HepG2 (cell line): ENCODE data around the gene UBE2R2. TPM values are rescaled to one million over a fixed set of nuclear protein-coding genes. Genes with fewer than 3 reads are reported as not detected.

ENCODE experiments used
- ATAC-seq: fragments of 200-7000 bp; cut with Tn5 transposase; 3 replicates; pipeline ENCODE4 v1.9.1; 2020; ENCODE audit warnings: mild to moderate bottlenecking, moderate library complexity
- BruUV-seq: library from RNA; stranded (reverse); fragments of 400-500 nt; replicated peaks from 2 replicates; lab custom pipeline; 2021; lab: Mats Ljungman, UMichigan
- CTCF ChIA-PET: fragments of 300-600 bp; formaldehyde crosslinking; extraction: SDS; loops from one replicate; lab custom pipeline; 2021; ENCODE audit warnings: low total read pairs, inconsistent platforms, low intra/inter-chr PET ratio; lab: Yijun Ruan, JAX
- POLR2A ChIA-PET: fragments of 350-600 bp; sonication (Branson Sonifier 250); formaldehyde crosslinking; loops from one replicate; lab custom pipeline; 2020; ENCODE audit warnings: antibody characterized with exemption, inconsistent platforms; lab: Yijun Ruan, JAX
- DNase-seq: peaks from one replicate; pipeline ENCODE4 v3.0.0-alpha.2; 2015; ENCODE audit warnings: low spot score
- FAIRE-seq: peaks from 3 replicates; lab custom pipeline; 2011; peaks lifted over from hg19 to GRCh38; lab: Jason Lieb, UNC
- H2AFZ ChIP-seq: one replicate; pipeline ENCODE4 v1.6.1; 2011; ENCODE audit warnings: low read length, inconsistent platforms
- H3K27ac ChIP-seq: fragments of 300-600 bp; 3 replicates; pipeline ENCODE4 v1.8.0; 2011; ENCODE audit warnings: mixed run types, mild to moderate bottlenecking, mixed read lengths, low read length, inconsistent platforms; ENCODE audit not compliant: insufficient read depth; ENCODE audit errors: extremely low read length
- H3K27me3 ChIP-seq, 2 experiments: fragments of 200-600 bp in 1 of 2; 2 replicates in 1 of 2; 3 replicates in 1 of 2; pipeline versions ENCODE4 v1.6.0 to v1.8.0; 2011; ENCODE audit warnings: low read length in 2 of 2, mild to moderate bottlenecking in 2 of 2, moderate library complexity in 2 of 2, inconsistent platforms in 1 of 2; ENCODE audit not compliant: insufficient read depth in 2 of 2, control insufficient read depth in 1 of 2
- H3K36me3 ChIP-seq, 2 experiments: fragments of 200-600 bp in 1 of 2; replicated peaks in 1 of 2; 2 replicates in 1 of 2; 3 replicates in 1 of 2; pipeline versions ENCODE4 v1.5.1 to v1.8.0; 2011; ENCODE audit warnings: low read length in 2 of 2, inconsistent platforms in 1 of 2; ENCODE audit not compliant: insufficient read depth in 2 of 2, control insufficient read depth in 1 of 2
- H3K4me1 ChIP-seq: 2 replicates; pipeline ENCODE4 v1.5.1; 2012; ENCODE audit warnings: low read length, inconsistent platforms; ENCODE audit not compliant: insufficient read depth
- H3K4me2 ChIP-seq: 2 replicates; pipeline ENCODE4 v1.6.0; 2011; ENCODE audit warnings: low read depth, low read length, inconsistent platforms
- H3K4me3 ChIP-seq, 3 experiments: fragments of 200-600 bp in 1 of 3; sonication (generic), shearing (Covaris generic) in 1 of 3; replicated peaks in 1 of 3; 2 replicates each; pipeline ENCODE4 v1.5.1; 2011 to 2016; ENCODE audit warnings: low read length in 3 of 3, inconsistent platforms in 2 of 3, low read depth in 2 of 3, mild to moderate bottlenecking in 2 of 3, control low read depth in 1 of 3, mixed read lengths in 1 of 3; ENCODE audit not compliant: insufficient read depth in 1 of 3
- H3K79me2 ChIP-seq: one replicate; pipeline ENCODE4 v1.6.1; 2011; ENCODE audit warnings: low read length, inconsistent platforms; ENCODE audit not compliant: insufficient read depth
- H3K9ac ChIP-seq: 2 replicates; pipeline ENCODE4 v1.6.0; 2011; ENCODE audit warnings: mild to moderate bottlenecking, low read depth, low read length, inconsistent platforms; ENCODE audit not compliant: insufficient read depth
- H3K9me3 ChIP-seq: 2 replicates; pipeline ENCODE4 v1.5.1; 2012; ENCODE audit warnings: mild to moderate bottlenecking, low read length
- H4K20me1 ChIP-seq: 2 replicates; pipeline ENCODE4 v1.6.0; 2011; ENCODE audit warnings: inconsistent platforms, mild to moderate bottlenecking, low read length, moderate library complexity; ENCODE audit not compliant: insufficient read depth
- ELF3 ChIP-seq: IDR thresholded peaks from 2 replicates; pipeline ENCODE4 v1.6.1; 2016; ENCODE audit warnings: missing genetic modification reagents, missing compliant biosample characterization
- GATAD2A ChIP-seq: IDR thresholded peaks from 2 replicates; pipeline ENCODE4 v1.6.1; 2016
- RBAK ChIP-seq: sonication (generic); formaldehyde crosslinking; IDR thresholded peaks from 2 replicates; pipeline ENCODE4 v1.5.1; 2020; ENCODE audit warnings: mild to moderate bottlenecking, missing genetic modification reagents
- TGIF2 ChIP-seq: IDR thresholded peaks from 2 replicates; pipeline ENCODE4 v1.6.1; 2016; ENCODE audit warnings: control low read depth, missing compliant biosample characterization
- TRIM22 ChIP-seq: fragments of 450-650 bp; IDR thresholded peaks from 2 replicates; pipeline ENCODE4 v1.6.1; 2017
- USF2 ChIP-seq, 2 experiments: sonication (generic) in 1 of 2; formaldehyde crosslinking in 1 of 2; IDR thresholded peaks; 2 replicates each; pipeline versions ENCODE4 v1.5.1 to v1.6.1; 2011 to 2020; ENCODE audit warnings: borderline replicate concordance in 1 of 2, low read depth in 1 of 2, low read length in 1 of 2, mild to moderate bottlenecking in 1 of 2, missing genetic modification reagents in 1 of 2, moderate library complexity in 1 of 2
- ZFP1 ChIP-seq: IDR thresholded peaks from 2 replicates; pipeline ENCODE4 v1.6.1; 2016
- ZFP36L2 ChIP-seq: sonication (generic); formaldehyde crosslinking; IDR thresholded peaks from 2 replicates; pipeline ENCODE4 v1.4.0; 2020; ENCODE audit warnings: missing genetic modification reagents
- ZKSCAN1 ChIP-seq: fragments of 150-350 bp; IDR thresholded peaks from 2 replicates; pipeline ENCODE4 v1.6.1; 2014; ENCODE audit warnings: low read length
- ZNF34 ChIP-seq: sonication (generic); formaldehyde crosslinking; IDR thresholded peaks from 2 replicates; pipeline ENCODE4 v1.4.0; 2020; ENCODE audit warnings: mild to moderate bottlenecking, missing genetic modification reagents, borderline replicate concordance
- ZNF547 ChIP-seq: sonication (generic); formaldehyde crosslinking; IDR thresholded peaks from 2 replicates; pipeline ENCODE4 v1.5.1; 2020; ENCODE audit warnings: mild to moderate bottlenecking, missing genetic modification reagents
- ZNF678 ChIP-seq: sonication (generic); formaldehyde crosslinking; IDR thresholded peaks from 2 replicates; pipeline ENCODE4 v1.4.0; 2020; ENCODE audit warnings: mild to moderate bottlenecking, missing genetic modification reagents
- ZNF816 ChIP-seq: sonication (generic); formaldehyde crosslinking; IDR thresholded peaks from 2 replicates; pipeline ENCODE4 v1.8.0; 2022; ENCODE audit warnings: missing genetic modification reagents, mild to moderate bottlenecking, borderline replicate concordance
- WGBS: methylation state at CpG from one replicate; pipeline ENCODE4 v1.1.6; 2017; ENCODE audit warnings: low lambda C conversion rate; 5-methylcytosine and 5-hydroxymethylcytosine counted together
- in situ Hi-C: cut with HindIII; loops from 2 replicates; pipeline ENCODE4 v1.10.0; 2017; ENCODE audit warnings: low pct_unique_long_range_greater_than_20kb; ENCODE audit not compliant: extremely low pct_ligation_motif_present
- intact Hi-C: fragments of 100-400 bp; cut with micrococcal nuclease; formaldehyde crosslinking; loops from one replicate; pipeline ENCODE4 v1.10.0; 2022; ENCODE audit not compliant: unreplicated experiment
- polyA plus RNA-seq, 8 experiments: library from polyadenylated mRNA; depleted of rRNA in 3 of 8; stranded (reverse) in 7 of 8; unstranded in 1 of 8; fragments of >200 nt; fragmentation: Illumina TruSeq in 4 of 8; extraction: Trizol in 4 of 8; gene quantifications; 2 replicates each; pipeline versions ENCODE4 v1.2.1 to v1.2.3, GENCODE V29; 2011 to 2016; ENCODE audit warnings: low read depth in 4 of 8, missing spikeins in 1 of 8, mixed read lengths in 1 of 8; ENCODE audit not compliant: insufficient read depth in 1 of 8
- total RNA-seq, 5 experiments: library from RNA; depleted of rRNA; stranded (reverse); fragments of >200 nt; fragmentation: Illumina TruSeq; extraction: Trizol; gene quantifications; 2 replicates each; pipeline ENCODE4 v1.2.3, GENCODE V29; 2016; ENCODE audit warnings: low read depth in 1 of 5
- TF ChIP-seq, protein P1 (sequence below): sonication (generic); formaldehyde crosslinking; IDR thresholded peaks from 2 replicates; pipeline ENCODE4 v1.5.1; 2020; ENCODE audit warnings: missing genetic modification reagents, mild to moderate bottlenecking, borderline replicate concordance
- TF ChIP-seq, protein P2 (sequence below): IDR thresholded peaks from 2 replicates; pipeline ENCODE4 v1.6.1; 2012; ENCODE audit warnings: low read depth, low read length, improper control_type of control experiment
- TF ChIP-seq, protein P3 (sequence below): conservative IDR thresholded peaks from 2 replicates; pipeline ENCODE4 v1.6.1; 2018; ENCODE audit warnings: missing genetic modification reagents
- TF ChIP-seq, protein P4 (sequence below): sonication (generic); formaldehyde crosslinking; IDR thresholded peaks from 2 replicates; pipeline ENCODE4 v1.4.0; 2020; ENCODE audit warnings: missing genetic modification reagents, mild to moderate bottlenecking, borderline replicate concordance

UBE2R2 gene
- total and polyA plus RNA-seq, 2 of the 13 experiments (the other 11 are each of a cell fraction or from before 2014, with no cell fraction given) = 14.8 to 20.9 TPM

DNA sequence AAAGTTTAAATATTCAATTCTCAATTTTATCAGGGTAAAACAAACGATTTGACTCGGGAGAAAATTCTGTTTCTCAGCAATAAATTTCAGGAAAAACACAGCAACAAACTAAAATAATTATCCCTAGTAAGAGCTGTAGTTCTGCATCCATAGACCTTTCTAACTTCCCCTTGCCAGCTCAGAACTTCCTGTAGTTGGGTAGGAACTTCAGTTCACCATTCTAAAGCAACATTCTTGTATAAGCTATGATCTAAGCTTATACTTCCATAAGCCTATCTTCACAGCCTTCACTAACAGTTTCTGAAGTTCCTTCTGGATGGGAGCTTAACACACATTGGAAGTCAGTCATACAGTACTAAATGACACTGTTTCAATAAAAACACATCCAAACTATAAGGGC lies 135.1 kb downstream of the UBE2R2 start:
- no TSS peak for BruUV-seq
- H3K36me3 ChIP-seq = peaks cover 12 to 50% of the 10 kb centered on the region in 2 experiments
- no peaks in the 10 kb centered on the region for H3K79me2 ChIP-seq
- POLR2A ChIA-PET = no interaction called here
- intact Hi-C loops (no loop called here), in situ Hi-C loops (no loop called here)
- CTCF ChIA-PET = no interaction called here
- ATAC-seq (no peak), DNase-seq (no peak), FAIRE-seq (no peak)
- no peak overlapping the region for H3K27ac ChIP-seq
- no peaks in the 10 kb centered on the region for H3K27me3 ChIP-seq
- 91% methylated on average over 2 of the region's 2 CpGs for WGBS
- no peak overlapping the region for H2AFZ ChIP-seq
- no peaks in the 10 kb centered on the region for H3K9me3 ChIP-seq
- H3K4me1 ChIP-seq = no peaks in the 10 kb centered on the region
- no peak overlapping the region for H3K9ac ChIP-seq
- H3K4me3 ChIP-seq = no peak overlapping the region
- no peak overlapping the region for H3K4me2 ChIP-seq
- no peaks in the 10 kb centered on the region for H4K20me1 ChIP-seq
- TF ChIP-seq ZNF678 (CRISPR knock-in tag) (no peak), TGIF2 (CRISPR knock-in tag) (no peak), GATAD2A (CRISPR knock-in tag) (no peak), ZFP1 (no peak), ZFP36L2 (CRISPR knock-in tag) (no peak), ZKSCAN1 (no peak), ZNF547 (CRISPR knock-in tag) (no peak), ELF3 (CRISPR knock-in tag) (no peak), RBAK (CRISPR knock-in tag) (no peak), TRIM22 (no peak), USF2 (IDR thresholded peaks at IDR 0.05; ENCODE audit: low read depth, low read length) (no peak), USF2 (CRISPR knock-in tag; IDR thresholded peaks at IDR 0.05; ENCODE audit: borderline replicate concordance) (no peak), ZNF34 (CRISPR knock-in tag) (no peak), ZNF816 (CRISPR knock-in tag) (no peak)
- TF ChIP-seq, protein P1, sequence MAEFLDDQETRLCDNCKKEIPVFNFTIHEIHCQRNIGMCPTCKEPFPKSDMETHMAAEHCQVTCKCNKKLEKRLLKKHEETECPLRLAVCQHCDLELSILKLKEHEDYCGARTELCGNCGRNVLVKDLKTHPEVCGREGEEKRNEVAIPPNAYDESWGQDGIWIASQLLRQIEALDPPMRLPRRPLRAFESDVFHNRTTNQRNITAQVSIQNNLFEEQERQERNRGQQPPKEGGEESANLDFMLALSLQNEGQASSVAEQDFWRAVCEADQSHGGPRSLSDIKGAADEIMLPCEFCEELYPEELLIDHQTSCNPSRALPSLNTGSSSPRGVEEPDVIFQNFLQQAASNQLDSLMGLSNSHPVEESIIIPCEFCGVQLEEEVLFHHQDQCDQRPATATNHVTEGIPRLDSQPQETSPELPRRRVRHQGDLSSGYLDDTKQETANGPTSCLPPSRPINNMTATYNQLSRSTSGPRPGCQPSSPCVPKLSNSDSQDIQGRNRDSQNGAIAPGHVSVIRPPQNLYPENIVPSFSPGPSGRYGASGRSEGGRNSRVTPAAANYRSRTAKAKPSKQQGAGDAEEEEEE (CRISPR knock-in tag) = no peak
- TF ChIP-seq, protein P2, sequence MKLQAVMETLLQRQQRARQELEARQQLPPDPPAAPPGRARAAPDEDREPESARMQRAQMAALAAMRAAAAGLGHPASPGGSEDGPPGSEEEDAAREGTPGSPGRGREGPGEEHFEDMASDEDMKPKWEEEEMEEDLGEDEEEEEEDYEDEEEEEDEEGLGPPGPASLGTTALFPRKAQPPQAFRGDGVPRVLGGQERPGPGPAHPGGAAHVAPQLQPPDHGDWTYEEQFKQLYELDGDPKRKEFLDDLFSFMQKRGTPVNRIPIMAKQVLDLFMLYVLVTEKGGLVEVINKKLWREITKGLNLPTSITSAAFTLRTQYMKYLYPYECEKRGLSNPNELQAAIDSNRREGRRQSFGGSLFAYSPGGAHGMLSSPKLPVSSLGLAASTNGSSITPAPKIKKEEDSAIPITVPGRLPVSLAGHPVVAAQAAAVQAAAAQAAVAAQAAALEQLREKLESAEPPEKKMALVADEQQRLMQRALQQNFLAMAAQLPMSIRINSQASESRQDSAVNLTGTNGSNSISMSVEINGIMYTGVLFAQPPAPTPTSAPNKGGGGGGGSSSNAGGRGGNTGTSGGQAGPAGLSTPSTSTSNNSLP = no peak
- TF ChIP-seq, protein P3, sequence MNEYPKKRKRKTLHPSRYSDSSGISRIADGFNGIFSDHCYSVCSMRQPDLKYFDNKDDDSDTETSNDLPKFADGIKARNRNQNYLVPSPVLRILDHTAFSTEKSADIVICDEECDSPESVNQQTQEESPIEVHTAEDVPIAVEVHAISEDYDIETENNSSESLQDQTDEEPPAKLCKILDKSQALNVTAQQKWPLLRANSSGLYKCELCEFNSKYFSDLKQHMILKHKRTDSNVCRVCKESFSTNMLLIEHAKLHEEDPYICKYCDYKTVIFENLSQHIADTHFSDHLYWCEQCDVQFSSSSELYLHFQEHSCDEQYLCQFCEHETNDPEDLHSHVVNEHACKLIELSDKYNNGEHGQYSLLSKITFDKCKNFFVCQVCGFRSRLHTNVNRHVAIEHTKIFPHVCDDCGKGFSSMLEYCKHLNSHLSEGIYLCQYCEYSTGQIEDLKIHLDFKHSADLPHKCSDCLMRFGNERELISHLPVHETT (CRISPR knock-in tag) = no peak
- TF ChIP-seq, protein P4, sequence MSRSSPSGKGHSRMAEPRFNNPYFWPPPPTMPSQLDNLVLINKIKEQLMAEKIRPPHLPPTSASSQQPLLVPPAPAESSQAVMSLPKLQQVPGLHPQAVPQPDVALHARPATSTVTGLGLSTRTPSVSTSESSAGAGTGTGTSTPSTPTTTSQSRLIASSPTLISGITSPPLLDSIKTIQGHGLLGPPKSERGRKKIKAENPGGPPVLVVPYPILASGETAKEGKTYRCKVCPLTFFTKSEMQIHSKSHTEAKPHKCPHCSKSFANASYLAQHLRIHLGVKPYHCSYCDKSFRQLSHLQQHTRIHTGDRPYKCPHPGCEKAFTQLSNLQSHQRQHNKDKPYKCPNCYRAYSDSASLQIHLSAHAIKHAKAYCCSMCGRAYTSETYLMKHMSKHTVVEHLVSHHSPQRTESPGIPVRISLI (CRISPR knock-in tag) = no peak
